ENCODE results near the gene GAB1. TPM values are rescaled to one million over a fixed set of nuclear protein-coding genes. Genes with fewer than 3 reads are reported as not detected.

GAB1 gene
- total and polyA plus RNA-seq, 8 donors: 43.5 to 109 (median 90.7) TPM

DNA sequence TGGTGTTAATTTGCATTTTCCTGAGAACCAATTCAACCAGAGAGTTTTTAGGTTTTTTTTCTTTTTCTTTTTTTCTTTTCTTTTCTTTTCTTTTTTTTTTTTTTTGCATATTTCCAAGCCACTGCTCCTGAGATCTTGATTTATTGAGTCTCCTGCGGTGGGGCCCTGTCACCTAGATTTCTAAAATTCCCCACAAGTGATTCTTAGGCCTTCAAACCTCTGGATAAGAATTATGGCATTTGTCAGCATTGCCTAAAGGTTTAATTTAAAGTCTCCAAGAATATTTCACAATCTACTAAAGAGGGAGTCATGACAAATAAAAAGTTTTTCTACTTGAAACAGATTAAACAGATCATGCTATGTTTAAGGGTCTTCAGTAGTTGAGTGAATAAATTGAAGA, 84.9 kb downstream of the GAB1 start:
- ATAC-seq (no peak), DNase-seq (no peak)
- intact Hi-C loops (cut with DNase I): no loop called here
- H3K4me1 ChIP-seq: no peaks in the 10 kb centered on the region
- H3K4me3 ChIP-seq: no peak overlapping the region
- no peaks in the 10 kb centered on the region for H3K27me3 ChIP-seq
- TF ChIP-seq, protein P1, sequence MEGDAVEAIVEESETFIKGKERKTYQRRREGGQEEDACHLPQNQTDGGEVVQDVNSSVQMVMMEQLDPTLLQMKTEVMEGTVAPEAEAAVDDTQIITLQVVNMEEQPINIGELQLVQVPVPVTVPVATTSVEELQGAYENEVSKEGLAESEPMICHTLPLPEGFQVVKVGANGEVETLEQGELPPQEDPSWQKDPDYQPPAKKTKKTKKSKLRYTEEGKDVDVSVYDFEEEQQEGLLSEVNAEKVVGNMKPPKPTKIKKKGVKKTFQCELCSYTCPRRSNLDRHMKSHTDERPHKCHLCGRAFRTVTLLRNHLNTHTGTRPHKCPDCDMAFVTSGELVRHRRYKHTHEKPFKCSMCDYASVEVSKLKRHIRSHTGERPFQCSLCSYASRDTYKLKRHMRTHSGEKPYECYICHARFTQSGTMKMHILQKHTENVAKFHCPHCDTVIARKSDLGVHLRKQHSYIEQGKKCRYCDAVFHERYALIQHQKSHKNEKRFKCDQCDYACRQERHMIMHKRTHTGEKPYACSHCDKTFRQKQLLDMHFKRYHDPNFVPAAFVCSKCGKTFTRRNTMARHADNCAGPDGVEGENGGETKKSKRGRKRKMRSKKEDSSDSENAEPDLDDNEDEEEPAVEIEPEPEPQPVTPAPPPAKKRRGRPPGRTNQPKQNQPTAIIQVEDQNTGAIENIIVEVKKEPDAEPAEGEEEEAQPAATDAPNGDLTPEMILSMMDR (IDR thresholded peaks at IDR 0.05): no peak
- H3K36me3 ChIP-seq: peaks cover 0 to 12% of the 10 kb centered on the region in 2 donors
- no peak overlapping the region for H3K27ac ChIP-seq
- H3K9me3 ChIP-seq: no peaks in the 10 kb centered on the region

DNA sequence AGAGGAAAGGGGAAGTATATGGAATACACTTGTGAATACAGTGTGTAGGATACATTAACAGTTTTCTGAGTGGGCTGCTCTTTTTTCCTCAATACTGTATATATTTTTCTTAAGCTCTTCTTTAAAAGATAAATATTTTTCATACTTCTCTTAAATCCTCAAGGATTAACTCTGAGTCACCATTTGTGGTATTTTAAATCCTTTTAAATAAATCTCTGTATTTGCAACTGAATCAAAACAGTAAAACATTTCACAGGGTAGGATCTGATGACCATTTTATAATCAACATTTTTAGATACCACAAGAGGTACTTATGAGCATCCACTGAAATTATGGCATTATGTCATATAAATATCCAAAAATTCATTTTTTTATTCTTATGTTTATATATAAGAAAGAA, 87.6 kb downstream of the GAB1 start:
- Histone ChIP-seq H3K4me1 (no peaks in the 10 kb centered on the region), H3K4me3 (no peak overlapping the region), H3K9me3 (peaks cover 0 to 5% of the 10 kb centered on the region in 2 donors), H3K36me3 (peaks cover 0 to under 1% of the 10 kb centered on the region in 2 donors), H3K27ac (no peak overlapping the region), H3K27me3 (no peaks in the 10 kb centered on the region)
- TF ChIP-seq, protein P1 (IDR thresholded peaks at IDR 0.05): no peak
- DNase-seq (no peak), ATAC-seq (no peak)
- intact Hi-C loops (cut with DNase I): no loop called here

DNA sequence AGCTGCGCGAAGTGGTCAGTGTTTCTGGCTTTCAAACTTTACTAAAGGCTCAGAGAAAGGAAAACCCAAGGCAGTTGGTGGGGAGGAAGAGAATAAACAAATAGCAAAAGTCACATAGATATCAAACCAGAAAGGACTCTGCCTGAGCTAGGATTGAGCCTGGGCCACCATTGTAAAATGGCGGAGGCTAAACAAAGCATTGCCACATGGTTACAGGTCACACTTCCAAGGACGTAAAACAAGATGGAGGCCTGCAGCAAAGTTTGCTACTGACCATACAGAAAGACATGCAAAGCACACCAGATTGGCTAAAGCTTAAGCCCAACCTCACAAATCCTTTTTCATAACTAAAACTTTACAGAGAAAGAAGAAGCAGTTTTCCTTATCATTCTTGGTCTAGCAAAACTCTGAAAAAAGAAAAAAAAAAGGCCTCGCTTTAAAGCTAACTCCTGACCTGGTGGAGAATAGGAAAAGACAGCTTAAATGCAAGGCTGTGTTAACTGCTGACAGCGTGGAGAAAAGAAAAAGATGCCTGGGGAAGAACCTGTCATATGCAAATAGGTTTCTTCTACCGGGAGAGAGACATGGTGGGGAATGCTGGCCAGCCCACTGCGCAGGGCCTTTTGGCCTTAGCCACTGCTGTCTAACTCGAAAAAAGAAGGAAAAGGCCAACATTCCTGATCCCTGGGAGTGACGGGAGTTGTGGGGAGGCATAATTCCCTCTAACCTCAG, 95.0 kb downstream of the GAB1 start:
- DNase-seq (no peak), ATAC-seq (no peak)
- intact Hi-C loops (cut with DNase I): no loop called here
- Histone ChIP-seq H3K27me3 (no peaks in the 10 kb centered on the region), H3K27ac (no peak overlapping the region), H3K4me1 (no peaks in the 10 kb centered on the region), H3K4me3 (no peak overlapping the region), H3K36me3 (peaks cover 0 to 14% of the 10 kb centered on the region in 2 donors), H3K9me3 (peaks cover 0 to 30% of the 10 kb centered on the region in 2 donors)
- TF ChIP-seq, protein P1 (IDR thresholded peaks at IDR 0.05): no peak

DNA sequence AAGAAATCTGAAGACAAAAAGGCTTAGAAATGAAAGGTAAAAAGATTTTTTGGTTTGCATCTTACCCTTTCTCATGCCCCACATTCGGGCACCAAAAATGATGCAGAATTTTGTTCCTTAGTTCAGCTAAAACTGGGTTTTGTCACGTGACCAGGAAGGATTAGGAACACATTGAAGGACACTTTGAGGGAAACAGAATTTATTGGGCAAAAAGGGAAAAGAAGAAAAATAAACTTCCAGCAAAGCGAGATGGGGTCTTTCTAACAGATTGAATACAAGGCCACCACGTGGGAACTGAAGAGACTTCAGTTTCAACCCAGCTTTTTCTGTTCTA, 95.5 kb downstream of the GAB1 start:
- Histone ChIP-seq H3K27ac (no peak overlapping the region), H3K4me1 (no peaks in the 10 kb centered on the region), H3K27me3 (no peaks in the 10 kb centered on the region), H3K9me3 (peaks cover 0 to 30% of the 10 kb centered on the region in 2 donors), H3K36me3 (peaks cover 0 to 14% of the 10 kb centered on the region in 2 donors), H3K4me3 (no peak overlapping the region)
- TF ChIP-seq, protein P1 (IDR thresholded peaks at IDR 0.05): no peak
- no peak for DNase-seq
- ATAC-seq: no peak
- intact Hi-C loops (cut with DNase I): no loop called here

DNA sequence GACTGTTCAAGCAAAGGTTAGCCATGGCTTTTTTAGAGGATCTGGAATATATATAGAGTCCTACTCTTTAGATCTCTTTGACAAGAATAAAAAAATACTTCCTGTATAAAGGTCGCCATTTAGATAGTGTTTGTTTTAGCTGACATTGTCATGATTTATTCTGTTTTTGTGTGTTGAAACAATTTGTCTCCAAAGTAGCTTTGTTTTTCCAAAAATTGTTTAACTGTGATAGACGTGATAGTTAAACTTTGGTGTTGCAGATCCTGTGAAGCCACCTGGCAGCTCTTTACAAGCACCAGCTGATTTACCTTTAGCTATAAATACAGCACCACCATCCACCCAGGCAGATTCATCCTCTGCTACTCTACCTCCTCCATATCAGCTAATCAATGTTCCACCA, 96.6 kb downstream of the GAB1 start:
- no peak for ATAC-seq
- Histone ChIP-seq H3K27ac (no peak overlapping the region), H3K27me3 (no peaks in the 10 kb centered on the region), H3K4me1 (no peaks in the 10 kb centered on the region), H3K36me3 (peaks cover 0 to 18% of the 10 kb centered on the region in 2 donors), H3K9me3 (peaks cover 0 to 30% of the 10 kb centered on the region in 2 donors), H3K4me3 (no peak overlapping the region)
- TF ChIP-seq, protein P1 (IDR thresholded peaks at IDR 0.05): no peak
- DNase-seq: no peak
- intact Hi-C loops (cut with DNase I): no loop called here
